ENCODE results near the gene LPAR2.
A peak's percentile ranks its signal among the peaks of the same experiment; 100 is the strongest.

Gene LPAR2

GRCh38 chr19:19653597-19654147, 25.7 kb upstream of the LPAR2 start:
- no peak for DNase-seq (ENCODE audit: low read depth in 1 of 2, low spot score in 1 of 2)

GRCh38 chr19:19652482-19653295, 24.7 kb upstream of the LPAR2 start:
- DNase-seq (ENCODE audit: low read depth in 1 of 2, low spot score in 1 of 2): no peak

- DNase-seq (ENCODE audit: low read depth in 1 of 2, low spot score in 1 of 2): no peak
Measured at GRCh38 chr19:19651076-19651475, 23.1 kb upstream of the LPAR2 start.

GRCh38 chr19:19650331-19650730, 22.3 kb upstream of the LPAR2 start:
- DNase-seq (ENCODE audit: low read depth in 1 of 2, low spot score in 1 of 2): no peak

GRCh38 chr19:19649580-19649995, 21.6 kb upstream of the LPAR2 start:
- no peak for DNase-seq (ENCODE audit: low read depth in 1 of 2, low spot score in 1 of 2)

GRCh38 chr19:19649155-19649554, 21.1 kb upstream of the LPAR2 start:
- DNase-seq (ENCODE audit: low read depth in 1 of 2, low spot score in 1 of 2): no peak

GRCh38 chr19:19647037-19647835, 19.2 kb upstream of the LPAR2 start:
- no peak for DNase-seq (ENCODE audit: low read depth in 1 of 2, low spot score in 1 of 2)

- no peak for DNase-seq (ENCODE audit: low read depth in 1 of 2, low spot score in 1 of 2)
Measured at GRCh38 chr19:19645233-19645870, 17.3 kb upstream of the LPAR2 start.

GRCh38 chr19:19644054-19644388, 16.0 kb upstream of the LPAR2 start:
- no peak for DNase-seq (ENCODE audit: low read depth in 1 of 2, low spot score in 1 of 2)

GRCh38 chr19:19643158-19644053, 15.4 kb upstream of the LPAR2 start, which contains the start of gene GMIP:
Gene GMIP (minus strand): TSS chr19:19643657. CDS start chr19:19643529, 128 bp downstream.
- peak; percentile 77 to 87 for DNase-seq (ENCODE audit: low read depth in 1 of 2, low spot score in 1 of 2)

- DNase-seq (ENCODE audit: low read depth in 1 of 2, low spot score in 1 of 2): no peak
Measured at GRCh38 chr19:19642506-19643157, 14.6 kb upstream of the LPAR2 start.

GRCh38 chr19:19637523-19638251, 9.7 kb upstream of the LPAR2 start:
- DNase-seq (ENCODE audit: low read depth in 1 of 2, low spot score in 1 of 2): no peak

GRCh38 chr19:19637186-19637522, 9.1 kb upstream of the LPAR2 start:
- DNase-seq (ENCODE audit: low read depth in 1 of 2, low spot score in 1 of 2): no peak

- DNase-seq (ENCODE audit: low read depth in 1 of 2, low spot score in 1 of 2): no peak
Measured at GRCh38 chr19:19636573-19637185, 8.7 kb upstream of the LPAR2 start.

- DNase-seq (ENCODE audit: low read depth in 1 of 2, low spot score in 1 of 2): no peak
Measured at GRCh38 chr19:19635313-19635702, 7.3 kb upstream of the LPAR2 start.

- DNase-seq (ENCODE audit: low read depth in 1 of 2, low spot score in 1 of 2): no peak
Measured at GRCh38 chr19:19634516-19635312, 6.7 kb upstream of the LPAR2 start.

- DNase-seq (ENCODE audit: low read depth in 1 of 2, low spot score in 1 of 2): no peak
Measured at GRCh38 chr19:19633711-19634515, 5.9 kb upstream of the LPAR2 start.

Data from activated T-helper 1 cell treated with anti-CD3 and anti-CD28 coated beads, Interleukin-2, amount 50 U/mL, for 16 hours (primary cell).